Spleen (tissue), 11 donors: Measurements from ENCODE around the gene NPEPL1. TPM values are rescaled to one million over a fixed set of nuclear protein-coding genes. Genes with fewer than 3 reads are reported as not detected.

Experiments used
- DNase-seq: peaks from one replicate; pipeline ENCODE4 v3.0.0-alpha.2; 2020
- H3K27ac ChIP-seq, 8 donors: fragments of 200-600 bp; sonication (generic) in 7 of 8; 1 replicate in 4 of 8; 2 replicates in 4 of 8; pipeline versions ENCODE4 v1.5.0 to v1.8.0; 2016 to 2021; ENCODE audit warnings: inconsistent platforms in 4 of 8, mild to moderate bottlenecking in 4 of 8, moderate library complexity in 1 of 8
- H3K27me3 ChIP-seq, 7 donors: fragments of 200-600 bp; sonication (generic) in 6 of 7; replicated peaks in 1 of 7; 1 replicate in 4 of 7; 2 replicates in 3 of 7; pipeline versions ENCODE4 v1.5.0 to v1.8.0; 2016 to 2021; ENCODE audit warnings: inconsistent platforms in 3 of 7, mild to moderate bottlenecking in 1 of 7
- H3K36me3 ChIP-seq, 6 donors: fragments of 200-600 bp; sonication (generic) in 5 of 6; 1 replicate in 4 of 6; 2 replicates in 2 of 6; pipeline versions ENCODE4 v1.5.0 to v1.8.0; 2016 to 2021; ENCODE audit warnings: inconsistent platforms in 2 of 6
- H3K4me1 ChIP-seq, 6 donors: fragments of 200-600 bp; sonication (generic) in 5 of 6; 1 replicate in 3 of 6; 2 replicates in 3 of 6; pipeline versions ENCODE4 v1.5.0 to v1.8.0; 2016 to 2021; ENCODE audit warnings: inconsistent platforms in 3 of 6
- H3K4me3 ChIP-seq, 8 donors: fragments of 200-600 bp; sonication (generic) in 7 of 8; 1 replicate in 4 of 8; 2 replicates in 4 of 8; pipeline versions ENCODE4 v1.5.0 to v1.8.0; 2016 to 2021; ENCODE audit warnings: inconsistent platforms in 4 of 8, mild to moderate bottlenecking in 4 of 8, moderate library complexity in 2 of 8
- H3K9me3 ChIP-seq, 8 donors: fragments of 200-600 bp; sonication (generic) in 7 of 8; 1 replicate in 4 of 8; 2 replicates in 4 of 8; pipeline versions ENCODE4 v1.5.0 to v1.8.0; 2016 to 2021; ENCODE audit warnings: inconsistent platforms in 4 of 8
- POLR2A ChIP-seq, 3 donors: fragments of 450-650 bp; IDR thresholded peaks; one replicate each; pipeline ENCODE4 v1.5.1; 2017; ENCODE audit warnings: antibody characterized with exemption in 3 of 3, mild to moderate bottlenecking in 1 of 3
- POLR2AphosphoS5 ChIP-seq, 3 donors: sonication (generic); formaldehyde crosslinking; IDR thresholded peaks; one replicate each; pipeline ENCODE4 v1.5.1; 2017; ENCODE audit warnings: antibody characterized with exemption in 3 of 3
- WGBS, 5 donors: extraction: QIAGEN DNeasy Blood & Tissue Kit in 3 of 5; methylation state at CpG; one replicate each; pipeline versions ENCODE4 v1.1.5 to v1.1.7; 2013 to 2018; 5-methylcytosine and 5-hydroxymethylcytosine counted together
- intact Hi-C: fragments of 100-400 bp; cut with DNase I; formaldehyde crosslinking; loops from one replicate; pipeline ENCODE4 v1.15.0; 2023; ENCODE audit warnings: low total_unique reads
- polyA plus RNA-seq, 3 donors: library from polyadenylated mRNA; stranded (reverse); fragments of 200-250 nt; gene quantifications; one replicate each; pipeline ENCODE4 v1.2.1, GENCODE V29; 2013
- total RNA-seq, 7 donors: library from RNA; depleted of rRNA in 3 of 7; stranded (reverse); fragments of >200 nt in 3 of 7; fragmentation: NEBNext Ultra II Directional in 4 of 7; extraction: Animal tissue kit (Norgen Biotek cat#: 25700) in 4 of 7; gene quantifications; one replicate each; pipeline versions ENCODE4 v1.1.0 to v1.2.1, GENCODE V29; 2016 to 2021
- TF ChIP-seq, protein P1 (sequence below), 11 experiments: fragments of 200-600 bp in 7 of 11; fragments of 450-650 bp in 4 of 11; sonication (generic) in 4 of 11; IDR thresholded peaks in 8 of 11; conservative IDR thresholded peaks in 3 of 11; 1 replicate in 7 of 11; 2 replicates in 4 of 11; pipeline versions ENCODE4 v1.4.0 to v1.8.0; 2016 to 2021; ENCODE audit warnings: antibody characterized with exemption in 11 of 11, inconsistent platforms in 4 of 11, mild to moderate bottlenecking in 1 of 11
- donor health status: healthy with polysubstance abuse.
- donor health status: DM: no; HTN: no; CAD: no; lungs with moderate emphysema.
- donor health status: DM: no; HTN: no; CAD: no.
- donor health status: Bipolar disorder and iron deficiency.
- donor health status: healthy.
- donor health status: DM: no; HTN: no; CAD: no.
- donor health status: DM: yes; HTN: yes; CAD: no.

Gene NPEPL1
- total and polyA plus RNA-seq, 10 donors: 19.3 to 61.7 (median 56.2) TPM

DNA sequence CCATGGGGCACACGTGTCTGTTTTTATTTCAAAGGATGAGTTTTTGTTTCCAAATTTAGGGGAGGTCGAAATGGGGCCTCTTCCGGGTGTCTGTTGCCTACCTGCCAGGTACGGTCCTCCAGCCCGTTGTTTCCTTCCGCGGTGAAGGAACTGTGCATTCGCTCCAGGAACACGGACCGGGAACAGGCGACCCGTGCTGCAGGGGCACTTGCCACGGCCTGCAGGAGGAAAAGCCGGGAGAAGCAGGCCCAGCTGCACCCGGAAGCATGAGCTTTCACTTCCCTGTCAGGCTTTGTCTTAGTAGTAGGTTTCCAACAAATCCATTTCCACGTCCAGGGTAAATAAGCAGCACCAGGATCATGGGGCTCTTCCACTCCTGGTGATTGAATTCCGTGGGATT is 17.0 kb upstream of the NPEPL1 start:
- Histone ChIP-seq H3K4me1 (no peaks in the 10 kb centered on the region), H3K4me3 (no peak overlapping the region), H3K27ac (no peak overlapping the region), H3K9me3 (no peaks in the 10 kb centered on the region), H3K36me3 (peaks cover 5 to 100% (median 70%) of the 10 kb centered on the region in 6 donors), H3K27me3 (no peaks in the 10 kb centered on the region)
- TF ChIP-seq POLR2AphosphoS5 (IDR thresholded peaks at IDR 0.05) (no peak), POLR2A (IDR thresholded peaks at IDR 0.05) (no peak)
- TF ChIP-seq, protein P1, sequence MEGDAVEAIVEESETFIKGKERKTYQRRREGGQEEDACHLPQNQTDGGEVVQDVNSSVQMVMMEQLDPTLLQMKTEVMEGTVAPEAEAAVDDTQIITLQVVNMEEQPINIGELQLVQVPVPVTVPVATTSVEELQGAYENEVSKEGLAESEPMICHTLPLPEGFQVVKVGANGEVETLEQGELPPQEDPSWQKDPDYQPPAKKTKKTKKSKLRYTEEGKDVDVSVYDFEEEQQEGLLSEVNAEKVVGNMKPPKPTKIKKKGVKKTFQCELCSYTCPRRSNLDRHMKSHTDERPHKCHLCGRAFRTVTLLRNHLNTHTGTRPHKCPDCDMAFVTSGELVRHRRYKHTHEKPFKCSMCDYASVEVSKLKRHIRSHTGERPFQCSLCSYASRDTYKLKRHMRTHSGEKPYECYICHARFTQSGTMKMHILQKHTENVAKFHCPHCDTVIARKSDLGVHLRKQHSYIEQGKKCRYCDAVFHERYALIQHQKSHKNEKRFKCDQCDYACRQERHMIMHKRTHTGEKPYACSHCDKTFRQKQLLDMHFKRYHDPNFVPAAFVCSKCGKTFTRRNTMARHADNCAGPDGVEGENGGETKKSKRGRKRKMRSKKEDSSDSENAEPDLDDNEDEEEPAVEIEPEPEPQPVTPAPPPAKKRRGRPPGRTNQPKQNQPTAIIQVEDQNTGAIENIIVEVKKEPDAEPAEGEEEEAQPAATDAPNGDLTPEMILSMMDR (IDR thresholded peaks at IDR 0.05 in 8 of 11, conservative IDR thresholded peaks at IDR 0.05 in 3 of 11): no peak
- no peak for DNase-seq
- WGBS, 5 donors: 87 to 94% (median 92%) methylated on average over 17 of the region's 17 CpGs
- intact Hi-C loops: no loop called here

GRCh38 chr20:58676161-58676560 is 16.4 kb upstream of the NPEPL1 start:
- DNase-seq: no peak
- intact Hi-C loops: no loop called here
- Histone ChIP-seq H3K4me1 (no peaks in the 10 kb centered on the region), H3K27me3 (no peaks in the 10 kb centered on the region), H3K4me3 (no peak overlapping the region), H3K9me3 (no peaks in the 10 kb centered on the region), H3K27ac (no peak overlapping the region), H3K36me3 (peaks cover 5 to 99% (median 68%) of the 10 kb centered on the region in 6 donors)
- 95 to 99% (median 96%) methylated on average over 19 of the region's 19 CpGs for WGBS, 5 donors
- TF ChIP-seq POLR2AphosphoS5 (IDR thresholded peaks at IDR 0.05) (peak in 1 of 3 donors; percentile 36), POLR2A (IDR thresholded peaks at IDR 0.05) (no peak)

GRCh38 chr20:58677079-58677604 is 15.5 kb upstream of the NPEPL1 start:
- TF ChIP-seq POLR2A (IDR thresholded peaks at IDR 0.05) (no peak), POLR2AphosphoS5 (IDR thresholded peaks at IDR 0.05) (no peak)
- TF ChIP-seq, protein P1 (IDR thresholded peaks at IDR 0.05 in 8 of 11, conservative IDR thresholded peaks at IDR 0.05 in 3 of 11): no peak
- DNase-seq: no peak
- Histone ChIP-seq H3K4me1 (no peaks in the 10 kb centered on the region), H3K27ac (no peak overlapping the region), H3K9me3 (no peaks in the 10 kb centered on the region), H3K4me3 (no peak overlapping the region), H3K36me3 (peaks cover 5 to 98% (median 65%) of the 10 kb centered on the region in 6 donors), H3K27me3 (no peaks in the 10 kb centered on the region)
- intact Hi-C loops: no loop called here
- 87 to 95% (median 93%) methylated on average over 5 of the region's 5 CpGs for WGBS, 5 donors

- DNase-seq: no peak
- Histone ChIP-seq H3K4me3 (no peak overlapping the region), H3K4me1 (no peaks in the 10 kb centered on the region), H3K27ac (no peak overlapping the region), H3K36me3 (peaks cover 5 to 94% (median 62%) of the 10 kb centered on the region in 6 donors), H3K9me3 (no peaks in the 10 kb centered on the region), H3K27me3 (no peaks in the 10 kb centered on the region)
- WGBS, 5 donors: 94 to 98% (median 97%) methylated on average over 5 of the region's 5 CpGs
- TF ChIP-seq POLR2AphosphoS5 (IDR thresholded peaks at IDR 0.05): no peak
- no peak for TF ChIP-seq POLR2A (IDR thresholded peaks at IDR 0.05)
- TF ChIP-seq, protein P1 (IDR thresholded peaks at IDR 0.05 in 8 of 11, conservative IDR thresholded peaks at IDR 0.05 in 3 of 11): no peak
- intact Hi-C loops: no loop called here
These were observed 14.8 kb upstream of the NPEPL1 start for GRCh38 chr20:58677808-58678207.
